K562 (cell line): Measurements from ENCODE around the gene LYSMD1. TPM values are rescaled to one million over a fixed set of nuclear protein-coding genes. Genes with fewer than 3 reads are reported as not detected.

Experiments
- BDP1 ChIP-seq: IDR thresholded peaks from 3 replicates; pipeline ENCODE4 v1.6.1; 2011; ENCODE audit not compliant: insufficient read length, insufficient read depth
- BRF2 ChIP-seq: IDR thresholded peaks from 3 replicates; pipeline ENCODE4 v1.6.1; 2011; ENCODE audit warnings: borderline replicate concordance, mild to moderate bottlenecking; ENCODE audit not compliant: insufficient read length, insufficient read depth
- HDAC8 ChIP-seq: fragments of 450-650 bp; IDR thresholded peaks from 2 replicates; pipeline ENCODE4 v1.6.1; 2016; ENCODE audit warnings: mild to moderate bottlenecking, missing genetic modification characterization, moderate library complexity, missing compliant biosample characterization
- JUND ChIP-seq, 2 experiments: IDR thresholded peaks; 2 replicates in 1 of 2; 3 replicates in 1 of 2; pipeline ENCODE4 v1.6.1; 2011; ENCODE audit warnings: borderline replicate concordance in 2 of 2, low read depth in 2 of 2, low read length in 2 of 2, improper control_type of control experiment in 1 of 2, missing biosample characterization in 1 of 2, missing genetic modification characterization in 1 of 2, missing genetic modification reagents in 1 of 2
- MGA ChIP-seq: fragments of 450-650 bp; IDR thresholded peaks from 2 replicates; pipeline ENCODE4 v1.6.1; 2016; ENCODE audit warnings: mild to moderate bottlenecking, moderate library complexity
- PPARD ChIP-seq: fragments of 250-450 bp; sonication (Bioruptor Pico); IDR thresholded peaks from 2 replicates; pipeline ENCODE4 v1.8.0; 2022; ENCODE audit warnings: inconsistent platforms, mild to moderate bottlenecking, moderate library complexity
- PRPF4 ChIP-seq: fragments of 200-400 bp; formaldehyde crosslinking; IDR thresholded peaks from one replicate; pipeline ENCODE4 v1.6.1; 2017; ENCODE audit warnings: low read length, low read depth, mild to moderate bottlenecking; ENCODE audit not compliant: insufficient read depth, poor library complexity, severe bottlenecking
- SRF ChIP-seq, 2 experiments: fragments of 250-450, 450-650 bp in 1 of 2; sonication (Bioruptor Pico) in 1 of 2; sonication (generic) in 1 of 2; formaldehyde crosslinking; IDR thresholded peaks; 2 replicates each; pipeline versions ENCODE4 v1.5.0 to v1.5.1; 2020 to 2022; ENCODE audit warnings: mild to moderate bottlenecking in 1 of 2, missing genetic modification reagents in 1 of 2
- ZKSCAN8 ChIP-seq: fragments of 200-800 bp; sonication (Bioruptor generic); IDR thresholded peaks from 2 replicates; pipeline ENCODE4 v1.6.1; 2016; ENCODE audit warnings: missing genetic modification characterization, missing compliant biosample characterization
- ZNF280A ChIP-seq: fragments of 450-650 bp; IDR thresholded peaks from 2 replicates; pipeline ENCODE4 v1.6.1; 2018; ENCODE audit warnings: mild to moderate bottlenecking, low read depth; ENCODE audit not compliant: partially characterized antibody
- ZNF696 ChIP-seq: fragments of 250-450 bp; sonication (Bioruptor Pico); conservative IDR thresholded peaks from 2 replicates; pipeline ENCODE4 v1.4.0; 2020; ENCODE audit warnings: mild to moderate bottlenecking, moderate library complexity
- polyA plus RNA-seq, 8 experiments: library from polyadenylated mRNA; depleted of rRNA in 4 of 8; stranded (reverse) in 5 of 8; unstranded in 3 of 8; fragments of >200 nt; fragmentation: Nextera tagmentation in 2 of 8; fragmentation: Illumina TruSeq in 1 of 8; extraction: Ambion mirVana in 2 of 8; extraction: Trizol in 1 of 8; gene quantifications; 2 replicates each; pipeline versions ENCODE4 v1.2.1 to v1.2.3, GENCODE V29; 2011 to 2014; ENCODE audit warnings: inconsistent platforms in 1 of 8, missing spikeins in 1 of 8
- total RNA-seq, 7 experiments: library from RNA; depleted of rRNA in 6 of 7; stranded (reverse); fragments of >200 nt in 6 of 7; fragmentation: Illumina TruSeq in 2 of 7; extraction: Trizol in 2 of 7; gene quantifications; 2 replicates each; pipeline versions ENCODE4 v1.2.1 to v1.2.3, GENCODE V29; 2011 to 2021; ENCODE audit warnings: low replicate concordance in 1 of 7

The LYSMD1 gene
- total and polyA plus RNA-seq, 9 of the 15 experiments (the other 6 are each of a cell fraction or from before 2014, with no cell fraction given), result 2.2 to 9.4 (median 6.0) TPM

- peak; percentile 67; the same call in 1 of the 2 replicates for TF ChIP-seq JUND (IDR thresholded peaks at IDR 0.05; ENCODE audit: borderline replicate concordance, low read depth, low read length)
- TF ChIP-seq JUND (tag; IDR thresholded peaks at IDR 0.05; ENCODE audit: borderline replicate concordance, low read depth, low read length), result peak; percentile 36; the same call in 1 of the 3 replicates
- no peak for TF ChIP-seq ZKSCAN8
- no peak for TF ChIP-seq PPARD (CRISPR knock-in tag)
- TF ChIP-seq BDP1, result no peak
- TF ChIP-seq MGA, result no peak
- TF ChIP-seq ZNF696, result no peak
- peak in 1 of 2 experiments; percentile 44; a peak in 1 of 4 replicates for TF ChIP-seq SRF (CRISPR knock-in tag; IDR thresholded peaks at IDR 0.05)
- TF ChIP-seq BRF2, result no peak
- no peak for TF ChIP-seq PRPF4
- no peak for TF ChIP-seq HDAC8
- no peak for TF ChIP-seq ZNF280A
These were observed 24.1 kb upstream of the LYSMD1 start, which contains the start of gene VPS72 (continued) for GRCh38 chr1:151189637-151190445.
